ENCODE results near the gene OTUD3.

The OTUD3 gene

GRCh38 chr1:19960591-19960990 is 78.4 kb downstream of the OTUD3 start:
- ChIA-PET CTCF (no interaction called here), POLR2A (no interaction called here)
- no peak for TF ChIP-seq CTCF (IDR thresholded peaks at IDR 0.05; ENCODE audit: control extremely low read depth, extremely low read depth, low read depth, missing control alignments)
- no peak for DNase-seq (ENCODE audit: extremely low spot score)
